Nephron (organoid): ENCODE results near the gene CGAS.
A peak's percentile ranks its signal among the peaks of the same experiment; 100 is the strongest.

ENCODE experiments used
- H3K27ac Mint-ChIP-seq, 3 experiments: 2 replicates each; pipeline ENCODE4 v1.8.0; 2020; ENCODE audit warnings: mixed read lengths in 3 of 3, mild to moderate bottlenecking in 2 of 3, moderate library complexity in 1 of 3
- H3K27me3 Mint-ChIP-seq: 2 replicates; pipeline ENCODE4 v1.8.0; 2021; ENCODE audit warnings: low read depth, mild to moderate bottlenecking, moderate library complexity, mixed read lengths
- H3K36me3 Mint-ChIP-seq: 2 replicates; pipeline ENCODE4 v1.8.0; 2020; ENCODE audit warnings: low read depth, mixed read lengths
- H3K4me1 Mint-ChIP-seq: 2 replicates; pipeline ENCODE4 v1.8.0; 2020; ENCODE audit warnings: mixed read lengths
- H3K4me3 Mint-ChIP-seq, 3 experiments: 2 replicates each; pipeline ENCODE4 v1.8.0; 2020; ENCODE audit warnings: mild to moderate bottlenecking in 3 of 3, mixed read lengths in 3 of 3, moderate library complexity in 2 of 3
- H3K9me3 Mint-ChIP-seq: 2 replicates; pipeline ENCODE4 v1.8.0; 2020; ENCODE audit warnings: mixed read lengths
- CTCF ChIP-seq, 3 experiments: fragments of 200-600 bp; sonication (generic); IDR thresholded peaks; one replicate each; pipeline ENCODE4 v1.5.0; 2021; ENCODE audit warnings: antibody characterized with exemption in 3 of 3; ENCODE audit not compliant: unreplicated experiment in 3 of 3

The CGAS gene

GRCh38 chr6:73452107-73452461 is at the start of gene CGAS:
Gene CGAS (minus strand): TSS chr6:73452297. CDS start chr6:73452181, 116 bp downstream.
- Mint-ChIP-seq H3K27me3 (peaks cover 14% of the 10 kb centered on the region), H3K9me3 (peaks cover 3% of the 10 kb centered on the region), H3K4me1 (no peaks in the 10 kb centered on the region), H3K27ac (no peak within 1 kb of the TSS), H3K4me3 (peak within 1 kb of the TSS; percentile 38 to 75 (median 53)), H3K36me3 (no peaks in the 10 kb centered on the region)
- TF ChIP-seq CTCF (IDR thresholded peaks at IDR 0.05; ENCODE audit: unreplicated experiment in 3 of 3): no peak

GRCh38 chr6:73497915-73498314 is 45.8 kb upstream of the CGAS start:
- Mint-ChIP-seq H3K9me3 (no peaks in the 10 kb centered on the region), H3K27me3 (no peaks in the 10 kb centered on the region), H3K4me3 (no peak overlapping the region), H3K4me1 (no peaks in the 10 kb centered on the region), H3K27ac (no peak overlapping the region), H3K36me3 (peaks cover 44% of the 10 kb centered on the region)
- TF ChIP-seq CTCF (IDR thresholded peaks at IDR 0.05; ENCODE audit: unreplicated experiment in 3 of 3): no peak

GRCh38 chr6:73491377-73491776 is 39.3 kb upstream of the CGAS start:
- H3K36me3 Mint-ChIP-seq: peaks cover 65% of the 10 kb centered on the region
- no peak for TF ChIP-seq CTCF (IDR thresholded peaks at IDR 0.05; ENCODE audit: unreplicated experiment in 3 of 3)
- H3K9me3 Mint-ChIP-seq: peaks cover 12% of the 10 kb centered on the region
- H3K27ac Mint-ChIP-seq: no peak overlapping the region
- H3K4me1 Mint-ChIP-seq: no peaks in the 10 kb centered on the region
- H3K27me3 Mint-ChIP-seq: no peaks in the 10 kb centered on the region
- H3K4me3 Mint-ChIP-seq: no peak overlapping the region

- Mint-ChIP-seq H3K36me3 (peaks cover 76% of the 10 kb centered on the region), H3K9me3 (peaks cover 12% of the 10 kb centered on the region), H3K4me3 (no peak overlapping the region), H3K4me1 (no peaks in the 10 kb centered on the region), H3K27ac (no peak overlapping the region), H3K27me3 (no peaks in the 10 kb centered on the region)
- no peak for TF ChIP-seq CTCF (IDR thresholded peaks at IDR 0.05; ENCODE audit: unreplicated experiment in 3 of 3)
Measured at GRCh38 chr6:73487473-73487872, 35.4 kb upstream of the CGAS start.

GRCh38 chr6:73484438-73484837 is 32.3 kb upstream of the CGAS start:
- no peak for TF ChIP-seq CTCF (IDR thresholded peaks at IDR 0.05; ENCODE audit: unreplicated experiment in 3 of 3)
- Mint-ChIP-seq H3K27me3 (no peaks in the 10 kb centered on the region), H3K27ac (no peak overlapping the region), H3K4me3 (no peak overlapping the region), H3K9me3 (peaks cover 3% of the 10 kb centered on the region), H3K4me1 (no peaks in the 10 kb centered on the region), H3K36me3 (peaks cover 77% of the 10 kb centered on the region)

GRCh38 chr6:73481969-73482368 is 29.9 kb upstream of the CGAS start:
- no peak for TF ChIP-seq CTCF (IDR thresholded peaks at IDR 0.05; ENCODE audit: unreplicated experiment in 3 of 3)
- no peak overlapping the region for H3K27ac Mint-ChIP-seq
- no peak overlapping the region for H3K4me3 Mint-ChIP-seq
- H3K9me3 Mint-ChIP-seq: no peaks in the 10 kb centered on the region
- H3K27me3 Mint-ChIP-seq: no peaks in the 10 kb centered on the region
- peaks cover 69% of the 10 kb centered on the region for H3K36me3 Mint-ChIP-seq
- H3K4me1 Mint-ChIP-seq: no peaks in the 10 kb centered on the region
